Activated T-helper 2 cell treated with anti-CD3 and anti-CD28 coated beads, Interferon-gamma antibody, Interleukin-2, Interleukin-4, amounts not matched to agents 10 μg/mL and 5 μg/mL and 100 μg/mL, durations not matched to agents 14 hours and 24 hours and 36 hours (primary cell): Measurements from ENCODE around the gene PIK3CD. TPM values are rescaled to one million over a fixed set of nuclear protein-coding genes. Genes with fewer than 3 reads are reported as not detected.

Experiments used
- DNase-seq: peaks from one replicate; pipeline ENCODE4 v3.0.0; 2021; ENCODE audit warnings: low spot score
- H3K27ac Mint-ChIP-seq: one replicate; pipeline ENCODE4 v1.8.0; 2021; ENCODE audit warnings: mixed read lengths
- H3K27me3 Mint-ChIP-seq: one replicate; pipeline ENCODE4 v1.8.0; 2021; ENCODE audit warnings: low read depth, mixed read lengths
- H3K36me3 Mint-ChIP-seq: one replicate; pipeline ENCODE4 v1.8.0; 2021; ENCODE audit warnings: low read depth, mixed read lengths
- H3K4me1 Mint-ChIP-seq: one replicate; pipeline ENCODE4 v1.8.0; 2021; ENCODE audit warnings: low read depth, mixed read lengths
- H3K4me3 Mint-ChIP-seq: one replicate; pipeline ENCODE4 v1.8.0; 2021; ENCODE audit warnings: low read depth, mild to moderate bottlenecking, moderate library complexity, mixed read lengths
- H3K9me3 Mint-ChIP-seq: one replicate; pipeline ENCODE4 v1.8.0; 2021; ENCODE audit warnings: mixed read lengths
- intact Hi-C: fragments of 100-400 bp; cut with micrococcal nuclease; formaldehyde crosslinking; loops from one replicate; pipeline ENCODE4 v1.15.1; 2023
- total RNA-seq: library from RNA; stranded (reverse); gene quantifications from 2 replicates; pipeline ENCODE4 v1.2.3, GENCODE V29; 2022

Gene PIK3CD
- total RNA-seq, 1 donor from 2014 or later = 184 TPM

DNA sequence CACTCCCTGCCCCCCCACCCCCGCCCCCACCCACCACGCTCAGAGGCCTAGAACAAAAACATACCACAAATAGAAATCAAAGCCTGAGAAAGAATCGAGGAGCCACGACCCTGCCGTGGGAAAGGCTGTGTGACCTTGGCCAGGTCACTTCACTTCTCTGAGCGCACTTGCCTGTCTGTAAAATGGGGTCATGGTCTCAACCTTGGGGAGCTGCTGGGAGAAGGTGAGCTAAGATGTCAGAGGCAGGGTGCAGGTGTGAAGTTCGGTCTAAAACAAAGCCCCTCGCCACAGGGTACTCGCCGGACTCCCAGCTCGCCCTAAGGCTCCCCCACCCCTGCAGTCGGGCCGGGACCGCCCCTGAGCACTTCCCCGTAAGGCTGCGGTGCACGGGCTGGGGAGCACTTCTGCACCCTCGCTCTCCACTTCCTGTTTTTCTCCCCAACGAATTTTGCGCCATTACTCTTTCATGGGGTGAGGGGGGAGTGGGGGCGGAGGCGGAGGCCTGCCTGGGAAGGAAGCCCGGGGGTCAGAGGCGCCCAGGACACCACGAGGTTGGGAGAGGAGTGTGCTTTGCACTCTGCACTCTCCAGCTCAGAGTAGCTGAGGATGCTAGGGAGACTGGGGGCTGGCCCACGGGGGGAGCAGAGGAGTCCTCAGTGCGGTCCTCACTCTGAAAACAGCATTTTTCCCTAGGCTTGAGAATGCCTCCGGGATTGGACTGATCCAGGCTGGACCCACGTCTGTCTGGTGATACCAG is 21.9 kb upstream of the PIK3CD start:
- no peaks in the 10 kb centered on the region for H3K27me3 Mint-ChIP-seq
- intact Hi-C loops = loop anchor here (1.0 to 10.0 kb wide), 6 partner anchors 25 to 585 kb away; partner anchors contain the start of gene KIF1B
- H3K4me1 Mint-ChIP-seq = peaks cover 51% of the 10 kb centered on the region
- DNase-seq = peak; percentile 76
- peak overlapping the region; percentile 96 for H3K4me3 Mint-ChIP-seq
- H3K36me3 Mint-ChIP-seq = peaks cover 47% of the 10 kb centered on the region
- H3K27ac Mint-ChIP-seq = peak overlapping the region; percentile 96
- H3K9me3 Mint-ChIP-seq = no peaks in the 10 kb centered on the region

DNA sequence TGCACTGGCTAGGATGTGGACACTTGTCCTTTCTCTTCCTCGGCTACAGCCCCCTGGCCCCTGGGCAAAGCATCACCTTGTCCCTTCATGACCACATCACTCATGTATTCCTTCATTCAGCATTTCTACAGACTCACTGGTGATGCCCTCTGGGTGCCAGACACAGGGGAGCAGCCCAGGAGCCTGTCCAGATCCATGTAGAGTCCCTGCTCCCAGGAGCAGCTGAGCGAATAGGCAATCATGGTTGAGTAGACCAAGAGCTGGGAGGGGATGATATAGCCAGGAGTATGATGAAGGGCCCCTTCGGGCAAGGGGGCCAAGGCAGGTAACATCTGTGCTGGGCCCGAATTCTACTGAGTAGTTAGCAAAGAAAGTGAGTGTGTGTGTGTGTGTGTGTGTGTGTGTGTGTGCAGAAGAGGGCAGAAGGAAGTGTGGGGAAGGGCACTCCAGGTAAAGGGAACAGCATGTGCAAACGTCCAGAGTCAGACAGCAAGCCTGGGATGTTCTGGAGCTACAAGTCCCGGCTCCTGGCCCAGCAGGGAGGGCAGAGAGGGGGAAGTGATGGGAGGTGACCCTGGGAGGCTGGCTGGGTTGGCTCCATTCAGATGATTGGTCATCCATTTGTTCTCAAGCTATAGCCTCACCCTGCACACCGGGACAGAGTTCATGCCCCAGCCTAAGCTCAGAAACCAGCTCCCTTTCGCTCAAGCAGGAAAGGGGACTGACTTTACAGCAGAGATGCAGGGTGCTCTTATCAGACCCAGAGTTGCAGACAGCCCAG is 21.0 kb upstream of the PIK3CD start:
- H3K4me3 Mint-ChIP-seq = peak overlapping the region; percentile 96
- H3K27ac Mint-ChIP-seq = peak overlapping the region; percentile 96
- DNase-seq = peak; percentile 19
- H3K9me3 Mint-ChIP-seq = no peaks in the 10 kb centered on the region
- intact Hi-C loops = no loop called here
- H3K36me3 Mint-ChIP-seq = peaks cover 56% of the 10 kb centered on the region
- H3K27me3 Mint-ChIP-seq = no peaks in the 10 kb centered on the region
- peaks cover 58% of the 10 kb centered on the region for H3K4me1 Mint-ChIP-seq

DNA sequence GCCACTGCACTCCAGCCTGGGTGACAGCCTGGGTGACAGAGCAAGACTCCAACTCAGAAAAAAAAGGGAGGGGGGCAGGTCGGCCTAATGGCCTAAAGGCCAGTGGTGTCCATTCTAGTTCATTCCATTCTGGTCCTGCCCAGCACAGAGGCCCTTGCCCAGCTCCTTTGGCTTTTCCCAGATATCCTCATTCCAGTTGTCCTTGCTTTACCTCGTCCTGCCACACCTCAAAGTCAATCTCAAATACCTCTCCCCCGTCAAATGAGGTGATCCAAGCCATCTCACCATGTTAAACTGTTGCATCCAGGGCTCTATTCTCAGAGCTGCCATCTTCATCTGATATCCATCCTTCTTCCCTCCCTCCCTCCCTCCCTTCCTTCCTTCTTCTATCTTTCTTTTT is 19.9 kb upstream of the PIK3CD start:
- intact Hi-C loops = no loop called here
- no peak for DNase-seq
- H3K27me3 Mint-ChIP-seq = no peaks in the 10 kb centered on the region
- no peaks in the 10 kb centered on the region for H3K9me3 Mint-ChIP-seq
- peaks cover 52% of the 10 kb centered on the region for H3K4me1 Mint-ChIP-seq
- peak overlapping the region; percentile 96 for H3K4me3 Mint-ChIP-seq
- peaks cover 66% of the 10 kb centered on the region for H3K36me3 Mint-ChIP-seq
- H3K27ac Mint-ChIP-seq = peak overlapping the region; percentile 81

DNA sequence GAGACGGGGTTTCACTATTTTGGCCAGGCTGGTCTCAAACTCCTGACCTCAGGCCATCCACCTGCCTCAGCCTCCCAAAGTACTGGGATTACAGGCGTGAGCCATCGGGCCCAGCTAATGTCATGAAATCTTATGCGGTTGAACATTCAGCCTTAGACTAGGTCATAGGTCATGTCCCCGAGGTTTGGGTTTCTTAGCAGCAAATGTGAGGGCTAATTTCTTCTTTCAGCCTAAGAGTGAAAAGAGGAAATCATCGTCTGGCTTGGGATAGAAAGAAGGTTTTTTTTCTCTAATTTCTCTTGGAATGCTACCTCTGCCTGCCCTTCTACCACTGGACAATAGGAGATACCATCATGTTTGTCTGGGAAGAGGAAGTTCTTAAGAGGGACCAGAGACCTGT is 18.0 kb upstream of the PIK3CD start:
- DNase-seq = no peak
- Mint-ChIP-seq H3K4me1 (peaks cover 47% of the 10 kb centered on the region), H3K36me3 (peaks cover 80% of the 10 kb centered on the region), H3K27ac (no peak overlapping the region), H3K9me3 (peaks cover 5% of the 10 kb centered on the region), H3K27me3 (no peaks in the 10 kb centered on the region), H3K4me3 (peak overlapping the region; percentile 33)
- intact Hi-C loops = no loop called here

DNA sequence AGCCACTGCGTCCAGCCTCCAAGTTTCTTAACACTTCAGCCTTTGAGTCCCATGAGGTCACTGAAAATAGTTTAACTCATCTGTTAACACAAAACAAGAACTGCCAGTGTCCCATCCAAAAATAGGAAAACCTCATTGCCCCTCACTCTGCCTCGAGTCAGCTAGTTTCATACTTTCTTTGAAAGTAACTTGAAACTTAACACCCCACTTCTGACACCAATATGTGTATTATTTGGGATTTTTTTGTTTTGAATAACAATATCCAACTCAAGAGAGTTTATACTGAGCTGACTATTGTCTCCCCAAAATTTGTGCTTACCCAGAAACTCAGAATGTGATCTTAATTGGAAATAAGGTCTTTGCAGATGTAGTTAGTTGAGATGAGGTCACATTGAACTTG is 16.9 kb upstream of the PIK3CD start:
- DNase-seq = no peak
- H3K27ac Mint-ChIP-seq = peak overlapping the region; percentile 12
- peaks cover 90% of the 10 kb centered on the region for H3K36me3 Mint-ChIP-seq
- intact Hi-C loops = no loop called here
- peak overlapping the region; percentile 13 for H3K4me3 Mint-ChIP-seq
- peaks cover 49% of the 10 kb centered on the region for H3K4me1 Mint-ChIP-seq
- peaks cover 5% of the 10 kb centered on the region for H3K9me3 Mint-ChIP-seq
- H3K27me3 Mint-ChIP-seq = no peaks in the 10 kb centered on the region

DNA sequence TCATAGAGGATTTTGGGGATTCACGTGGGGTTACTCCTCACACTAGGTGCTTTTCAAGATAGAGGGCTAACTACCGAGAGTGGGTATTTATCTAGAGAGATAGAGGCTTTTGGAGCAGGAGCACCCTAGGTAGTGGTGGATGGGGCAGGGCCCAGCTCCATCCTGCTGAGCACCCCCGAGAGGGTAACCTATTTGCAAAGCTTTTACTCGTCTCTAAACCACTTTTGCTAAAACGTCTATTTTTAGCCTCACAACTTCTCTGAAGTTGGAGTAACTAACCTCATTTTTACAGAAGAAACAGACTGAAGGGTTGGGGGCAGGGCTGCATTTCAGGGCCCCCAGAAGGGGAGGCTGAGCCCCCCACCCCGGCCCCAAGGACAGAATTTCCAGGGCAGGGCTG is 12.3 kb upstream of the PIK3CD start:
- peak overlapping the region; percentile 39 for H3K4me3 Mint-ChIP-seq
- intact Hi-C loops = no loop called here
- H3K4me1 Mint-ChIP-seq = peaks cover 61% of the 10 kb centered on the region
- DNase-seq = no peak
- peaks cover 5% of the 10 kb centered on the region for H3K9me3 Mint-ChIP-seq
- H3K27ac Mint-ChIP-seq = peak overlapping the region; percentile 52
- H3K27me3 Mint-ChIP-seq = no peaks in the 10 kb centered on the region
- H3K36me3 Mint-ChIP-seq = peaks cover 79% of the 10 kb centered on the region

DNA sequence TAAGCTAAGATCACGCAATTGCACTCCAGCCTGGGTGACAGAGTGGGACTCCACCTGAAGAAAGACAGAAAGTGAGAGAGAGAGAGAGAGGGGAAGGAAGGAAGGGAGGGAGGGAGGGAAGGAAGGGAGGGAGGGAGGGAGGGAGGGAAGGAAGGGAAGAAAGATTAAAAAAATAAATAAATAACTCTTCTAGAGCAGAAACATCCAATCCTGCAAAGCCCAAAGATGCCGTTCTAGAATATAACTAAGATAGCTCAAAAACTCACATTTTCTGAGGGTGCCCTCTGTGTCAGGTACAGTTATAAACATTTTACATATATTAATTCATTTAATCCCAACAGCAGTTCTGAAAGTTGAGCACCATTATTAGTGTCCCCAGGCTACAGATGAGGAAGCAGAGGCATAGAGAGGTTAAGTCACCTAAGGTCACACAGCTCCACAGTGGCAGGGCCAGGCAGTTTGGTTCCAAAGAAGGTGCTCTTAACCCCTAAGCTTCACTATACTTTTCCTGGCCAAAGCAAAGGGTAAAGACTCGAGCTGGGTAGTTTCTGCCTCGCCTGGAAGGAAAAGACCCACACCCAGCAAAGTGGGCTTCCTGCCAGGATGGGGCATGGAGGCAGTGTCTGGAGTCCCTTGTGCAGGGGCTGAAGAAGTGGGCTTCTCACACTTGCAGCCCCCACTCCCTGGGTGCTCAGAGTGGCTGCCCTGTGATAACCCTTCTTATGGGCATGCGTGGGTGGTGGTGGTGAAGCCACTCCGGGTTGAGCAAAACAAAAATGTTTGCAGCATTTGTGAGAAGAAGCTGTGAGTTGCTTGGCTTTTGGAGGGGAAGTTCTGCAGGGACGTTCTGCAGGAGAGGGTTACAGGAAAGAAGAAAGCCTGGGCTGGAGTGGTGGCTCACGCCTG is 7.9 kb upstream of the PIK3CD start:
- Mint-ChIP-seq H3K4me3 (peak overlapping the region; percentile 27), H3K36me3 (peaks cover 56% of the 10 kb centered on the region), H3K27ac (peak overlapping the region; percentile 82), H3K4me1 (peaks cover 51% of the 10 kb centered on the region), H3K27me3 (no peaks in the 10 kb centered on the region), H3K9me3 (no peaks in the 10 kb centered on the region)
- intact Hi-C loops = no loop called here
- no peak for DNase-seq

DNA sequence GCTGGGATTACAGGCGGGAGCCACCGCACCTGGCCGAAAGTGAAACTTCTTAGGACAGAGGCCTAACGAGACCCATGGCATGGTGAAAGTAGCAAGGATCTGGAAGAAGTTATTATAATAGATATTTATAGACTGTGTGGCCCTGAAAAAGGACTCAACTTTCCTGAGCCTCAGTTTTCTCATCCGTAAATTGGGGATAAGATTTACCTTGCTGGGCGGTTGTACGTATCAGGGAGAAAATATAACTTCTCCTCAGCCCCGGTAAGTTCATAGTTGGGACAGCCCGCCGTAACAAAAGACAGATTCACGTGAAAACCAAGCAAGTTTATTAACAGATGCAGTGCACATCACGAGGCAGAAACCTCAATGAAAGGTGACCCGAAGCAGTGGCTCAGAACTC is 5.5 kb upstream of the PIK3CD start:
- peak overlapping the region; percentile 38 for H3K27ac Mint-ChIP-seq
- intact Hi-C loops = no loop called here
- H3K9me3 Mint-ChIP-seq = no peaks in the 10 kb centered on the region
- H3K4me3 Mint-ChIP-seq = no peak overlapping the region
- H3K4me1 Mint-ChIP-seq = peaks cover 44% of the 10 kb centered on the region
- peaks cover 38% of the 10 kb centered on the region for H3K36me3 Mint-ChIP-seq
- DNase-seq = no peak
- no peaks in the 10 kb centered on the region for H3K27me3 Mint-ChIP-seq

DNA sequence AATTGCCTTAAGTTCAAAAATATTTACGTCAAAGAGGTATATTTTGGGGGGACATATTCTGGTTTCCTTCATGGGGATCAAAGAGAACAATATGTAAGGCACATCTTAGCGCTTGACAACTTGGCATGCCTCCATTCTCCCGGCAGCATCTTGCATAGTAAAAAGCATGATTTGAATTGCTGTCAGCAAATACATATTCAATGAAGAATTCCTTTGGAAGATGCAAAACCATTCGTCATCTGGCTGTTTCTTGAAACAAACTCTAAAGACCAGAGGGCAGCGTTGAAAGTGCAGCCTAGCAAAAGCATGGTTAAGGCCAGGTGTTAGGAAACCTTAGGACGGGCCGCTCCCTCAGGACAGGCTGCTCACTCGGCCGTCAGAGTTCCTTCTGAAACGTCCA is 3.4 kb upstream of the PIK3CD start:
- Mint-ChIP-seq H3K36me3 (peaks cover 38% of the 10 kb centered on the region), H3K9me3 (no peaks in the 10 kb centered on the region), H3K27me3 (no peaks in the 10 kb centered on the region), H3K4me1 (peaks cover 37% of the 10 kb centered on the region), H3K27ac (no peak overlapping the region), H3K4me3 (no peak overlapping the region)
- DNase-seq = no peak
- intact Hi-C loops = no loop called here

DNA sequence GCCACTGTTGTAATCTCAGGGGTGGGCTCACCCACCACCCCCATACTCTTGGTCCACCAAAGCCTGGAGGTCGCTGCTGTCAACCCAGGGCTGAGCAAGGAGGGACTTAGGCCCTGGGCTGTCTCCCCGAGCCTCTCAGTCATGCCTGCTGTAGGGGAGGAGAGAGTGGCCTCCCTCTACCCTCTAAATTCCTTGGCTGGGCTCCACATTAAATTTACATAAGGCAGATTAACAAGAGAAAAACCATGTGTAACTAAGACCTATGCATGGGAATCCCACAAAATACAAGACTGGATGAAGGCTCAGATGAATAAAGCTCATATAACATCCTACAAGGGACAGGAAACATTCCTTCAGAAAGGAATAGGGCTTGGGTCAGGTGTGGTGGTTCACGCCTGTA is 1.8 kb upstream of the PIK3CD start:
- no peaks in the 10 kb centered on the region for H3K27me3 Mint-ChIP-seq
- peaks cover 40% of the 10 kb centered on the region for H3K4me1 Mint-ChIP-seq
- H3K27ac Mint-ChIP-seq = peak overlapping the region; percentile 9
- peak overlapping the region; percentile 96 for H3K4me3 Mint-ChIP-seq
- H3K9me3 Mint-ChIP-seq = no peaks in the 10 kb centered on the region
- intact Hi-C loops = loop anchor here (2.0 kb wide), 1 partner anchor 79 kb away; no protein-coding TSS in a partner anchor
- DNase-seq = no peak
- peaks cover 44% of the 10 kb centered on the region for H3K36me3 Mint-ChIP-seq

DNA sequence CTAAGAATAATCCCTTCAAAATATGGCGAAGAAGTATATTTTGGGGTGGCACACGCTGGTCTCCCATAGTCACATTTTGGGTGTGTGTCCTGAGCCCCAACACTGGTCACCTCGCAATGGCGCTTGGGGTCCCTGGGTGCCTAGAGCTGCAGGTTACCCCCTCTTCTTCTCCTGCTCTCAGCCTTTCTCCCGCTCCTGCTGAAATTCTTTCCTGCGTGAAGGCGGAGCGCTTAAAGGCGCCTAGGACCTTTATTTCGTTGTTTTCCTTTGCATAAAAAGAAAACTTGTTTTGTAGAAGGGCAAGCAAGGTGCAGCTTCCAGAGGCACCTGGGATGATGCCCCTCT is 339 bp upstream of the PIK3CD start:
- no peaks in the 10 kb centered on the region for H3K27me3 Mint-ChIP-seq
- no peaks in the 10 kb centered on the region for H3K9me3 Mint-ChIP-seq
- no peak for DNase-seq
- intact Hi-C loops = loop anchor here (2.0 kb wide), 1 partner anchor 78 kb away; no protein-coding TSS in a partner anchor
- H3K4me1 Mint-ChIP-seq = peaks cover 46% of the 10 kb centered on the region
- H3K27ac Mint-ChIP-seq = peak overlapping the region; percentile 91
- peaks cover 47% of the 10 kb centered on the region for H3K36me3 Mint-ChIP-seq
- H3K4me3 Mint-ChIP-seq = peak overlapping the region; percentile 96

DNA sequence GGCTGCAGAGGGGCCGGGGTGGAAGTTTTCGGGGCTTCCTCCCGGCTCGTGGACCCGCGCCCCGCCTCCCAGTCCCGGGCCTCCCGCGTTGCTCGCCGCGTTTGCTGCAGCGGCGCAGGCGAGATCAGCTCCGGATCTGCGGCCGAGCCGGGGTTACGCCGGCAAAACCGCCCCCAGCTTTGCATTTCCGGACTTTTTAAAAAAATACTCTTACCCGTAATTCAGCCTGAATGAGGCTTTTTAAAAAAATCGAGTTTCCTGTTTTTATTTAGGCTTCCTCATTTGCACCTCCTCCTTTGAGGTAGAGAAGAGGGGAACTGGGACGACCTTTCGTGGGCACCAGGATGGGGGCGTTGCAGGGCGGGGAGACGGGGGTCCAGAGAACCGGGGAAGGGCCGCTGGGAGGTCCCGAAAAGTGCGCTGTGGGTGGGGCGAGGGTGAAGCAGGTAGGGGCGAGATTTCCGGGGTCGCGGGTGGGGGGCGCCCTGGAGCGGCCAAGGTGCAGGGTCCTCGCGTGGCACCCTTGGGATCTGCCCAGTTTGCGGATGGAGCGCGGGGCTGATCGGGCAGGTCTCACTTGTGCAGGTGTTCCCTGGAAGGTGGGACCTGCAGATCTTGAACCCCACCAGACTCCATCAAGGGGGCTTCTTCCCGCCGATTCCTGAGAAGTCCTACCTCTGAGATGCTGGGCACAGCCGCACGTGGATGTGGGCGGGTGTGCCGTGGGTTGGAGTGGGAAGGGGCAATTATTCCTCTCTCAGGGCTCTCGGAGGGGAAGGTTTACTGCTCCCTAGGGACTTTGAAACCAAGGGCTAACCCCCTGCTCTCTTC is 1.1 kb downstream of the PIK3CD start:
- H3K36me3 Mint-ChIP-seq = peaks cover 58% of the 10 kb centered on the region
- peaks cover 55% of the 10 kb centered on the region for H3K4me1 Mint-ChIP-seq
- intact Hi-C loops = loop anchor here (2.0 kb wide), 1 partner anchor 64 kb away; no protein-coding TSS in a partner anchor
- peak overlapping the region; percentile 92 for H3K27ac Mint-ChIP-seq
- H3K27me3 Mint-ChIP-seq = no peaks in the 10 kb centered on the region
- H3K9me3 Mint-ChIP-seq = no peaks in the 10 kb centered on the region
- peak overlapping the region; percentile 95 for H3K4me3 Mint-ChIP-seq
- DNase-seq = peak; percentile 71
